ENCODE results near the gene STAT5A.

The STAT5A gene

DNA sequence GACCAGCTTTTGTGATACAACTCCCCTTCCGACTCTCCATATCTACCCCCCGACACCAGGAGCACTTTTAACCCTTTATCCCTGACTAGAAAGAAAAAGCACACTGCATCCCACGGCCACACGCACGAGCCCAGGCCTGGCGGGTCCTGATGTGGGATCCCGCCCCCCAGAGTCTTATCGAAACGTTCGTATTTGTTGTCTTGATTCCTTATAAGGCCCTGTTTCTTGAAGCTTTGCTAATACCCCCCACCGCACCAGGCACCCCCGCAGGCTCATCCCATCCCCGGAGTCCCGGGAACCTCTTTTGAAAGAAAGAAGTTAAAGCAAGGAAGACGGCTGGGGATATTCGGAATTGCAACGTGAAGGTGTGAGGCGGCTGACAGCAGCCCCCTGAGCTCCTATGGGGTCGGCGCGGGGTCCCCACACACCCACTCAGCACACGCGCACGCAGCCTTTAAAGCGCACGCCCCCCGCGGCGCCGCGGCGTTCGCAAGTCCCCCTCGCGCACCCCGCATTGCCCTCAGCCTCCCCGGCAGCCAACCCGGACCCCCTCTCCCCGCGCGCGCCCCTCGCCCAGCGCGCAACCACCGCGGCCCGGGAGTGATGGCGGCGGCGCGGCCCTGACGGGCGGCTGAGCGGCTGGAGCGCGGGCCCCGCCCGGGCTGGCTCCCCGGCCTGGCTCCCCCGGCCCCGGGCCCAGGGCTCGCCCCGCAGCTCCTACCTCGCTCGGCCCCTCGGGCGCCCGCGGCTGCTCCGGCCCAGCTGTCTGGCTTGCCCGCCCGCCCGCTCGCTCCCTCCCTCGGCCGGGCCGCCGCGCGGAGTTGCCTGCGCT lies 12.6 kb upstream of the STAT5A start (continued):
- TF ChIP-seq, protein P1, sequence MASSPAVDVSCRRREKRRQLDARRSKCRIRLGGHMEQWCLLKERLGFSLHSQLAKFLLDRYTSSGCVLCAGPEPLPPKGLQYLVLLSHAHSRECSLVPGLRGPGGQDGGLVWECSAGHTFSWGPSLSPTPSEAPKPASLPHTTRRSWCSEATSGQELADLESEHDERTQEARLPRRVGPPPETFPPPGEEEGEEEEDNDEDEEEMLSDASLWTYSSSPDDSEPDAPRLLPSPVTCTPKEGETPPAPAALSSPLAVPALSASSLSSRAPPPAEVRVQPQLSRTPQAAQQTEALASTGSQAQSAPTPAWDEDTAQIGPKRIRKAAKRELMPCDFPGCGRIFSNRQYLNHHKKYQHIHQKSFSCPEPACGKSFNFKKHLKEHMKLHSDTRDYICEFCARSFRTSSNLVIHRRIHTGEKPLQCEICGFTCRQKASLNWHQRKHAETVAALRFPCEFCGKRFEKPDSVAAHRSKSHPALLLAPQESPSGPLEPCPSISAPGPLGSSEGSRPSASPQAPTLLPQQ (tag by site-specific recombination; IDR thresholded peaks at IDR 0.05), result no peak
- no peak for TF ChIP-seq HOXA7 (CRISPR knock-in tag; IDR thresholded peaks at IDR 0.05; ENCODE audit: borderline replicate concordance)
- no peak for TF ChIP-seq HOXD13 (CRISPR knock-in tag; IDR thresholded peaks at IDR 0.05; ENCODE audit: borderline replicate concordance)
- TF ChIP-seq ZNF530 (tag by site-specific recombination; IDR thresholded peaks at IDR 0.05; ENCODE audit: low read depth), result no peak
- TF ChIP-seq ZNF544 (tag by site-specific recombination; IDR thresholded peaks at IDR 0.05), result no peak
- TF ChIP-seq YY1 (tag by site-specific recombination; IDR thresholded peaks at IDR 0.05), result no peak; the same call in 1 of the 2 replicates
- TF ChIP-seq SP7 (tag by site-specific recombination; IDR thresholded peaks at IDR 0.05), result peak; percentile 49; the same call in 1 of the 2 replicates
- no peak for TF ChIP-seq ZNF624 (tag by site-specific recombination; IDR thresholded peaks at IDR 0.05)
- TF ChIP-seq, protein P2, sequence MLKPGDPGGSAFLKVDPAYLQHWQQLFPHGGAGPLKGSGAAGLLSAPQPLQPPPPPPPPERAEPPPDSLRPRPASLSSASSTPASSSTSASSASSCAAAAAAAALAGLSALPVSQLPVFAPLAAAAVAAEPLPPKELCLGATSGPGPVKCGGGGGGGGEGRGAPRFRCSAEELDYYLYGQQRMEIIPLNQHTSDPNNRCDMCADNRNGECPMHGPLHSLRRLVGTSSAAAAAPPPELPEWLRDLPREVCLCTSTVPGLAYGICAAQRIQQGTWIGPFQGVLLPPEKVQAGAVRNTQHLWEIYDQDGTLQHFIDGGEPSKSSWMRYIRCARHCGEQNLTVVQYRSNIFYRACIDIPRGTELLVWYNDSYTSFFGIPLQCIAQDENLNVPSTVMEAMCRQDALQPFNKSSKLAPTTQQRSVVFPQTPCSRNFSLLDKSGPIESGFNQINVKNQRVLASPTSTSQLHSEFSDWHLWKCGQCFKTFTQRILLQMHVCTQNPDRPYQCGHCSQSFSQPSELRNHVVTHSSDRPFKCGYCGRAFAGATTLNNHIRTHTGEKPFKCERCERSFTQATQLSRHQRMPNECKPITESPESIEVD (tag by site-specific recombination; IDR thresholded peaks at IDR 0.05), result no peak
- no peak for TF ChIP-seq ZNF416 (tag by site-specific recombination; IDR thresholded peaks at IDR 0.05)
- TF ChIP-seq, protein P3, sequence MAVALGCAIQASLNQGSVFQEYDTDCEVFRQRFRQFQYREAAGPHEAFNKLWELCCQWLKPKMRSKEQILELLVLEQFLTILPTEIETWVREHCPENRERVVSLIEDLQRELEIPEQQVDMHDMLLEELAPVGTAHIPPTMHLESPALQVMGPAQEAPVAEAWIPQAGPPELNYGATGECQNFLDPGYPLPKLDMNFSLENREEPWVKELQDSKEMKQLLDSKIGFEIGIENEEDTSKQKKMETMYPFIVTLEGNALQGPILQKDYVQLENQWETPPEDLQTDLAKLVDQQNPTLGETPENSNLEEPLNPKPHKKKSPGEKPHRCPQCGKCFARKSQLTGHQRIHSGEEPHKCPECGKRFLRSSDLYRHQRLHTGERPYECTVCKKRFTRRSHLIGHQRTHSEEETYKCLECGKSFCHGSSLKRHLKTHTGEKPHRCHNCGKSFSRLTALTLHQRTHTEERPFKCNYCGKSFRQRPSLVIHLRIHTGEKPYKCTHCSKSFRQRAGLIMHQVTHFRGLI (tag by site-specific recombination; IDR thresholded peaks at IDR 0.05), result no peak
- TF ChIP-seq PRDM1 (tag by site-specific recombination; IDR thresholded peaks at IDR 0.05), result no peak
- TF ChIP-seq ZNF121 (tag by site-specific recombination; IDR thresholded peaks at IDR 0.05), result no peak
- TF ChIP-seq ZFP3 (tag by site-specific recombination; IDR thresholded peaks at IDR 0.05; ENCODE audit: low read depth), result no peak
- 0 out of 2 replicates have a peak, but pooled peaks have one; percentile 51 for TF ChIP-seq ZNF2 (tag by site-specific recombination; IDR thresholded peaks at IDR 0.05)
- no peak for TF ChIP-seq ZNF776 (tag by site-specific recombination; IDR thresholded peaks at IDR 0.05; ENCODE audit: borderline replicate concordance)
- TF ChIP-seq ZNF23 (tag by site-specific recombination; IDR thresholded peaks at IDR 0.05; ENCODE audit: borderline replicate concordance), result no peak
- 0 out of 2 replicates have a peak, but pooled peaks have one; percentile 9 for TF ChIP-seq ZNF184 (tag by site-specific recombination; IDR thresholded peaks at IDR 0.05)
- no peak for TF ChIP-seq ZNF132 (tag by site-specific recombination; IDR thresholded peaks at IDR 0.05; ENCODE audit: borderline replicate concordance)
- TF ChIP-seq, protein P4, sequence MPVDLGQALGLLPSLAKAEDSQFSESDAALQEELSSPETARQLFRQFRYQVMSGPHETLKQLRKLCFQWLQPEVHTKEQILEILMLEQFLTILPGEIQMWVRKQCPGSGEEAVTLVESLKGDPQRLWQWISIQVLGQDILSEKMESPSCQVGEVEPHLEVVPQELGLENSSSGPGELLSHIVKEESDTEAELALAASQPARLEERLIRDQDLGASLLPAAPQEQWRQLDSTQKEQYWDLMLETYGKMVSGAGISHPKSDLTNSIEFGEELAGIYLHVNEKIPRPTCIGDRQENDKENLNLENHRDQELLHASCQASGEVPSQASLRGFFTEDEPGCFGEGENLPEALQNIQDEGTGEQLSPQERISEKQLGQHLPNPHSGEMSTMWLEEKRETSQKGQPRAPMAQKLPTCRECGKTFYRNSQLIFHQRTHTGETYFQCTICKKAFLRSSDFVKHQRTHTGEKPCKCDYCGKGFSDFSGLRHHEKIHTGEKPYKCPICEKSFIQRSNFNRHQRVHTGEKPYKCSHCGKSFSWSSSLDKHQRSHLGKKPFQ (tag by site-specific recombination; IDR thresholded peaks at IDR 0.05), result no peak
- TF ChIP-seq ZBTB8A (tag by site-specific recombination; IDR thresholded peaks at IDR 0.05), result no peak
- TF ChIP-seq, protein P5, sequence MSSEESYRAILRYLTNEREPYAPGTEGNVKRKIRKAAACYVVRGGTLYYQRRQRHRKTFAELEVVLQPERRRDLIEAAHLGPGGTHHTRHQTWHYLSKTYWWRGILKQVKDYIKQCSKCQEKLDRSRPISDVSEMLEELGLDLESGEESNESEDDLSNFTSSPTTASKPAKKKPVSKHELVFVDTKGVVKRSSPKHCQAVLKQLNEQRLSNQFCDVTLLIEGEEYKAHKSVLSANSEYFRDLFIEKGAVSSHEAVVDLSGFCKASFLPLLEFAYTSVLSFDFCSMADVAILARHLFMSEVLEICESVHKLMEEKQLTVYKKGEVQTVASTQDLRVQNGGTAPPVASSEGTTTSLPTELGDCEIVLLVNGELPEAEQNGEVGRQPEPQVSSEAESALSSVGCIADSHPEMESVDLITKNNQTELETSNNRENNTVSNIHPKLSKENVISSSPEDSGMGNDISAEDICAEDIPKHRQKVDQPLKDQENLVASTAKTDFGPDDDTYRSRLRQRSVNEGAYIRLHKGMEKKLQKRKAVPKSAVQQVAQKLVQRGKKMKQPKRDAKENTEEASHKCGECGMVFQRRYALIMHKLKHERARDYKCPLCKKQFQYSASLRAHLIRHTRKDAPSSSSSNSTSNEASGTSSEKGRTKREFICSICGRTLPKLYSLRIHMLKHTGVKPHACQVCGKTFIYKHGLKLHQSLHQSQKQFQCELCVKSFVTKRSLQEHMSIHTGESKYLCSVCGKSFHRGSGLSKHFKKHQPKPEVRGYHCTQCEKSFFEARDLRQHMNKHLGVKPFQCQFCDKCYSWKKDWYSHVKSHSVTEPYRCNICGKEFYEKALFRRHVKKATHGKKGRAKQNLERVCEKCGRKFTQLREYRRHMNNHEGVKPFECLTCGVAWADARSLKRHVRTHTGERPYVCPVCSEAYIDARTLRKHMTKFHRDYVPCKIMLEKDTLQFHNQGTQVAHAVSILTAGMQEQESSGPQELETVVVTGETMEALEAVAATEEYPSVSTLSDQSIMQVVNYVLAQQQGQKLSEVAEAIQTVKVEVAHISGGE (tag by site-specific recombination; conservative IDR thresholded peaks at IDR 0.05; ENCODE audit: low read depth), result peak; percentile 30; the same call in 1 of the 2 replicates
- TF ChIP-seq, protein P6, sequence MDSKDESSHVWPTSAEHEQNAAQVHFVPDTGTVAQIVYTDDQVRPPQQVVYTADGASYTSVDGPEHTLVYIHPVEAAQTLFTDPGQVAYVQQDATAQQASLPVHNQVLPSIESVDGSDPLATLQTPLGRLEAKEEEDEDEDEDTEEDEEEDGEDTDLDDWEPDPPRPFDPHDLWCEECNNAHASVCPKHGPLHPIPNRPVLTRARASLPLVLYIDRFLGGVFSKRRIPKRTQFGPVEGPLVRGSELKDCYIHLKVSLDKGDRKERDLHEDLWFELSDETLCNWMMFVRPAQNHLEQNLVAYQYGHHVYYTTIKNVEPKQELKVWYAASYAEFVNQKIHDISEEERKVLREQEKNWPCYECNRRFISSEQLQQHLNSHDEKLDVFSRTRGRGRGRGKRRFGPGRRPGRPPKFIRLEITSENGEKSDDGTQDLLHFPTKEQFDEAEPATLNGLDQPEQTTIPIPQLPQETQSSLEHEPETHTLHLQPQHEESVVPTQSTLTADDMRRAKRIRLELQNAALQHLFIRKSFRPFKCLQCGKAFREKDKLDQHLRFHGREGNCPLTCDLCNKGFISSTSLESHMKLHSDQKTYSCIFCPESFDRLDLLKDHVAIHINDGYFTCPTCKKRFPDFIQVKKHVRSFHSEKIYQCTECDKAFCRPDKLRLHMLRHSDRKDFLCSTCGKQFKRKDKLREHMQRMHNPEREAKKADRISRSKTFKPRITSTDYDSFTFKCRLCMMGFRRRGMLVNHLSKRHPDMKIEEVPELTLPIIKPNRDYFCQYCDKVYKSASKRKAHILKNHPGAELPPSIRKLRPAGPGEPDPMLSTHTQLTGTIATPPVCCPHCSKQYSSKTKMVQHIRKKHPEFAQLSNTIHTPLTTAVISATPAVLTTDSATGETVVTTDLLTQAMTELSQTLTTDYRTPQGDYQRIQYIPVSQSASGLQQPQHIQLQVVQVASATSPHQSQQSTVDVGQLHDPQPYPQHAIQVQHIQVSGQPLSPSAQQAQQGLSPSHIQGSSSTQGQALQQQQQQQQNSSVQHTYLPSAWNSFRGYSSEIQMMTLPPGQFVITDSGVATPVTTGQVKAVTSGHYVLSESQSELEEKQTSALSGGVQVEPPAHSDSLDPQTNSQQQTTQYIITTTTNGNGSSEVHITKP (tag by site-specific recombination; IDR thresholded peaks at IDR 0.05), result peak; percentile 58
- TF ChIP-seq ZNF654 (tag by site-specific recombination; IDR thresholded peaks at IDR 0.05; ENCODE audit: low read depth), result no peak
